Endothelial cell of umbilical vein (primary cell): Measurements from ENCODE around the gene HSPG2. TPM values are rescaled to one million over a fixed set of nuclear protein-coding genes. Genes with fewer than 3 reads are reported as not detected.

Experiments
- BruUV-seq: library from RNA; stranded (reverse); fragments of 400-500 nt; replicated peaks from 2 replicates; lab custom pipeline; 2021; lab: Mats Ljungman, UMichigan
- CTCF ChIA-PET: fragments of 300-600, 350-600 bp; sonication (Branson Sonifier 250); formaldehyde crosslinking; loops from one replicate; lab custom pipeline; 2021; ENCODE audit warnings: antibody characterized with exemption, inconsistent platforms; lab: Charles Lee
- POLR2A ChIA-PET: fragments of 300-600, 350-600 bp; sonication (Branson Sonifier 250); formaldehyde crosslinking; loops from one replicate; lab custom pipeline; 2021; ENCODE audit warnings: antibody characterized with exemption, inconsistent platforms; lab: Charles Lee
- DNase-seq: peaks from one replicate; pipeline ENCODE4 v3.0.0-alpha.2; 2011; ENCODE audit warnings: low read depth, low spot score
- FAIRE-seq: peaks from 2 replicates; lab custom pipeline; 2011; peaks lifted over from hg19 to GRCh38; lab: Jason Lieb, UNC
- H2AFZ ChIP-seq: 2 replicates; pipeline ENCODE4 v1.6.0; 2012; ENCODE audit warnings: low read depth, low read length, control low read depth, inconsistent platforms
- H3K27ac ChIP-seq: 2 replicates; pipeline ENCODE4 v1.5.1; 2011; ENCODE audit warnings: low read depth, mild to moderate bottlenecking, control low read depth, low read length, moderate library complexity; ENCODE audit not compliant: insufficient read depth
- H3K27me3 ChIP-seq, 2 experiments: 2 replicates each; pipeline versions ENCODE4 v1.6.0 to v1.6.1; 2011; ENCODE audit warnings: low read length in 2 of 2, mixed read lengths in 1 of 2; ENCODE audit not compliant: control insufficient read depth in 2 of 2, insufficient read depth in 2 of 2
- H3K36me3 ChIP-seq, 2 experiments: 2 replicates in 1 of 2; 3 replicates in 1 of 2; pipeline ENCODE4 v1.5.1; 2011; ENCODE audit warnings: low read length in 2 of 2, mild to moderate bottlenecking in 1 of 2, moderate library complexity in 1 of 2; ENCODE audit not compliant: control insufficient read depth in 2 of 2, insufficient read depth in 2 of 2; ENCODE audit errors: extremely low read depth in 1 of 2
- H3K4me1 ChIP-seq: 3 replicates; pipeline ENCODE4 v1.5.1; 2011; ENCODE audit warnings: mild to moderate bottlenecking, low read length; ENCODE audit not compliant: control insufficient read depth, insufficient read depth; ENCODE audit errors: extremely low read depth
- H3K4me2 ChIP-seq: 2 replicates; pipeline ENCODE4 v1.6.1; 2011; ENCODE audit warnings: low read length, control low read depth, mixed read lengths; ENCODE audit not compliant: insufficient read depth
- H3K4me3 ChIP-seq, 3 experiments: fragments of 200-600 bp in 1 of 3; sonication (generic), shearing (Covaris generic) in 1 of 3; replicated peaks in 1 of 3; 2 replicates each; pipeline ENCODE4 v1.5.1; 2011 to 2016; ENCODE audit warnings: control low read depth in 3 of 3, low read length in 3 of 3, mild to moderate bottlenecking in 2 of 3, inconsistent platforms in 1 of 3, low read depth in 1 of 3, moderate library complexity in 1 of 3; ENCODE audit not compliant: insufficient read depth in 1 of 3
- H3K79me2 ChIP-seq: 2 replicates; pipeline ENCODE4 v1.6.0; 2012; ENCODE audit warnings: low read length, inconsistent platforms; ENCODE audit not compliant: control insufficient read depth, insufficient read depth
- H3K9ac ChIP-seq: replicated peaks from 2 replicates; pipeline ENCODE3; 2011; ENCODE audit warnings: low read length, control low read depth; ENCODE audit not compliant: insufficient read depth; ENCODE audit errors: extremely low read depth
- H3K9me1 ChIP-seq: replicated peaks from 3 replicates; pipeline ENCODE4 v1.6.0; 2011; ENCODE audit warnings: mild to moderate bottlenecking, low read length; ENCODE audit not compliant: control insufficient read depth, insufficient read depth; ENCODE audit errors: extremely low read depth
- H3K9me3 ChIP-seq: replicated peaks from 2 replicates; pipeline ENCODE4 v1.5.1; 2012; ENCODE audit warnings: low read length, inconsistent platforms; ENCODE audit not compliant: control insufficient read depth, insufficient read depth
- H4K20me1 ChIP-seq: replicated peaks from 2 replicates; pipeline ENCODE3; 2011; ENCODE audit warnings: mild to moderate bottlenecking, low read length; ENCODE audit not compliant: control insufficient read depth, insufficient read depth; ENCODE audit errors: extremely low read depth
- CTCF ChIP-seq, 2 donors: IDR thresholded peaks; 1 replicate in 1 of 2; 2 replicates in 1 of 2; pipeline ENCODE4 v1.5.1; 2011; ENCODE audit warnings: low read length in 2 of 2, mild to moderate bottlenecking in 2 of 2, moderate library complexity in 2 of 2, control low read depth in 1 of 2, inconsistent platforms in 1 of 2, low read depth in 1 of 2; ENCODE audit not compliant: insufficient read depth in 1 of 2; ENCODE audit errors: extremely low read depth in 1 of 2
- EZH2 ChIP-seq: IDR thresholded peaks from 2 replicates; pipeline ENCODE4 v1.6.1; 2012; ENCODE audit warnings: borderline replicate concordance, low read depth, mild to moderate bottlenecking, moderate library complexity, low read length, inconsistent platforms; ENCODE audit not compliant: severe bottlenecking
- FOS ChIP-seq: IDR thresholded peaks from 2 replicates; pipeline ENCODE4 v1.6.1; 2011; ENCODE audit warnings: mild to moderate bottlenecking, low read length, moderate library complexity, borderline replicate concordance; ENCODE audit not compliant: insufficient read depth
- GATA2 ChIP-seq: IDR thresholded peaks from 2 replicates; pipeline ENCODE4 v1.7.0; 2011; ENCODE audit warnings: low read depth, mild to moderate bottlenecking, moderate library complexity, mixed read lengths, low read length; ENCODE audit not compliant: insufficient read length, insufficient read depth
- JUN ChIP-seq: IDR thresholded peaks from 2 replicates; pipeline ENCODE4 v1.6.1; 2011; ENCODE audit warnings: borderline replicate concordance, low read depth; ENCODE audit not compliant: insufficient read length, insufficient read depth
- MAX ChIP-seq: IDR thresholded peaks from 2 replicates; pipeline ENCODE4 v1.6.1; 2011; ENCODE audit not compliant: insufficient read depth, insufficient read length
- MYC ChIP-seq: IDR thresholded peaks from one replicate; pipeline ENCODE4 v1.6.1; 2011; ENCODE audit warnings: mild to moderate bottlenecking, low read depth, low read length
- POLR2A ChIP-seq: IDR thresholded peaks from 2 replicates; pipeline ENCODE4 v1.6.1; 2012; ENCODE audit warnings: low read depth, mild to moderate bottlenecking, control low read depth, low read length
- POLR2AphosphoS5 ChIP-seq: IDR thresholded peaks from 2 replicates; pipeline ENCODE4 v1.6.1; 2012; ENCODE audit warnings: low read depth, mild to moderate bottlenecking, control low read depth, low read length, moderate library complexity; ENCODE audit not compliant: insufficient read depth
- dilution Hi-C: fragments of 300-500 bp; cut with MboI; formaldehyde crosslinking; loops from one replicate; pipeline ENCODE4 v1.15.0; 2019; ENCODE audit warnings: low sequenced_read_pairs; ENCODE audit not compliant: extremely low pct_ligation_motif_present
- intact Hi-C: fragments of 100-400 bp; cut with micrococcal nuclease; formaldehyde crosslinking; loops from one replicate; pipeline ENCODE4 v1.10.0; 2022
- polyA plus RNA-seq, 4 experiments: library from polyadenylated mRNA; depleted of rRNA in 3 of 4; stranded (reverse) in 3 of 4; unstranded in 1 of 4; fragments of >200 nt; gene quantifications; 2 replicates each; pipeline versions ENCODE4 v1.2.1 to v1.2.3, GENCODE V29; 2011 to 2012; ENCODE audit warnings: missing spikeins in 1 of 4
- total RNA-seq: library from RNA; stranded (reverse); gene quantifications from 2 replicates; pipeline ENCODE4 v1.2.3, GENCODE V29; 2021

HSPG2 gene
- total and polyA plus RNA-seq, 2 donors (not counting 3 experiments of a cell fraction or from before 2014, with no cell fraction given), result 734 to 3,499 TPM

DNA sequence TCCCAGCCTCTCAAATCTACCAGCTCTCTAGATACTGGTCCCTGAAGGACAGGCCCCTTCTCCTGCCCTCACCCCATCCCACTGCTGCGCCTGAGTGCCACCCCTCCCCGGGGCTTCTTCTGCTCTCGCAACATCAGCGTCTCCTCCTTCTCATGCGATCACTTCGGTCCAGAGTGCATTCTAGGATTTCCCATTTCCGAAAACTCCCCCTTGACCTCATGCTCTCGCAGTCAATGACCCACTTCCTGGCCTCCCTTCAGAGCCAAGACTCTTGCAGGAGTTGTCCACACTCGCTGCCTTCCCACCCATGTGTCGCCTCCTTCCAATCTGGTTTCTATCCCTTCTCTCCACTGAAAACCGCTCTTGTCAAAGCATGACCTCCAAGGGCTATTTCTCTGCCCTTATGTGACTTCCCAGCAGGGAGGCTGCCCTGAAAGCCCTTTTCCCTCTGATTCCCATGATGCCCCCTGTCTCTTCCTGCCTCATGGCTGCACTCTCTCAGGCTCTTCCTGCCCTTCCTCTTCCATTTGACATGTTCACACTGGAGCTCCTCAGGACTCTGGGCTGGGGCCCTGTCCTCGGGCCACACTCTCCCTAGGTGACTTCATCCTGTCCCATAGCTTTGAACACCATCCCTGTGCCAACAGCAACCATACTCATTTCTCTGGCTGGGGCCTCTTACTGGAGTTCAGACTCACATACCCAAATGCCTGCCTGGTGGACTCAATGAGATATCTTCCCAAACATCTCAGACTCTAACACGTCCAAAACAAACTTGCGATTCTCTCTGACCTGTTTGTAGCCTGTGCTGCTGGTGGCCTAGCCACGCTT is 79.1 kb downstream of the HSPG2 start:
- Histone ChIP-seq H3K9me1 (no peaks in the 10 kb centered on the region), H3K4me3 (no peak overlapping the region), H3K9me3 (no peaks in the 10 kb centered on the region), H3K36me3 (peaks cover 70 to 84% of the 10 kb centered on the region in 2 experiments), H2AFZ (no peak overlapping the region), H3K4me2 (no peak overlapping the region), H4K20me1 (no peaks in the 10 kb centered on the region), H3K9ac (no peak overlapping the region), H3K79me2 (peaks cover 52% of the 10 kb centered on the region), H3K27ac (peak overlapping the region; percentile 0), H3K4me1 (peaks cover 14% of the 10 kb centered on the region), H3K27me3 (no peaks in the 10 kb centered on the region)
- POLR2A ChIA-PET, result interaction anchor here (1.1 kb wide), 1 partner anchor 14 kb away, joined by 3 read pairs; no protein-coding TSS in a partner anchor
- CTCF ChIA-PET, result no interaction called here
- intact Hi-C loops, result no loop called here
- no peak for TF ChIP-seq MAX
- no peak for TF ChIP-seq JUN
- no peak for TF ChIP-seq EZH2
- TF ChIP-seq POLR2A, result peak; percentile 12
- TF ChIP-seq CTCF (IDR thresholded peaks at IDR 0.05; ENCODE audit: extremely low read depth in 1 of 2, insufficient read depth in 1 of 2, low read depth in 1 of 2, low read length in 2 of 2), result no peak
- TF ChIP-seq MYC, result no peak
- no peak for TF ChIP-seq GATA2
- TF ChIP-seq FOS, result no peak
- TF ChIP-seq POLR2AphosphoS5, result peak; percentile 16
- DNase-seq (no peak), FAIRE-seq (peak; percentile 71)
- no TSS peak for BruUV-seq
- dilution Hi-C loops, result no loop called here
